Upper lobe of left lung (tissue), 6 donors: Measurements from ENCODE around the gene COL17A1. TPM values are rescaled to one million over a fixed set of nuclear protein-coding genes. Genes with fewer than 3 reads are reported as not detected.

Experiments
- ATAC-seq, 2 donors: fragments of 200-7000 bp; cut with Tn5 transposase; one replicate each; pipeline ENCODE4 v1.9.1; 2022; ENCODE audit warnings: mild to moderate bottlenecking in 2 of 2, moderate library complexity in 2 of 2; ENCODE audit not compliant: low FRiP score in 2 of 2
- DNase-seq, 2 donors: peaks; one replicate each; pipeline ENCODE4 v3.0.0-alpha.2; 2019 to 2020
- H3K27ac ChIP-seq, 4 donors: fragments of 200-600 bp; sonication (generic); one replicate each; pipeline ENCODE4 v1.5.1; 2016 to 2019
- H3K27me3 ChIP-seq, 4 donors: fragments of 200-600 bp; sonication (generic); one replicate each; pipeline ENCODE4 v1.5.1; 2017 to 2019
- H3K36me3 ChIP-seq, 4 donors: fragments of 200-600 bp; sonication (generic); one replicate each; pipeline ENCODE4 v1.5.1; 2016 to 2019
- H3K4me1 ChIP-seq, 4 donors: fragments of 200-600 bp; sonication (generic); one replicate each; pipeline ENCODE4 v1.5.1; 2018 to 2019
- H3K4me3 ChIP-seq, 4 donors: fragments of 200-600 bp; sonication (generic); one replicate each; pipeline ENCODE4 v1.5.1; 2017 to 2019; ENCODE audit warnings: mild to moderate bottlenecking in 2 of 4, moderate library complexity in 1 of 4
- H3K9me3 ChIP-seq, 4 donors: fragments of 200-600 bp; sonication (generic); one replicate each; pipeline ENCODE4 v1.5.1; 2018 to 2019
- EP300 ChIP-seq, 4 donors: sonication (generic); formaldehyde crosslinking; IDR thresholded peaks; one replicate each; pipeline ENCODE4 v1.5.1; 2017; ENCODE audit warnings: antibody characterized with exemption in 4 of 4, control low read depth in 2 of 4
- POLR2A ChIP-seq, 4 donors: fragments of 450-650 bp; IDR thresholded peaks; one replicate each; pipeline ENCODE4 v1.5.1; 2016 to 2017; ENCODE audit warnings: antibody characterized with exemption in 4 of 4, mild to moderate bottlenecking in 2 of 4
- POLR2AphosphoS5 ChIP-seq, 2 donors: sonication (generic); formaldehyde crosslinking; IDR thresholded peaks; one replicate each; pipeline ENCODE4 v1.5.1; 2017; ENCODE audit warnings: antibody characterized with exemption in 2 of 2
- WGBS, 2 donors: methylation state at CpG; one replicate each; pipeline ENCODE4 v1.1.5; 2017 to 2018; 5-methylcytosine and 5-hydroxymethylcytosine counted together
- total RNA-seq, 6 donors: library from RNA; depleted of rRNA in 4 of 6; stranded (reverse); fragments of >200 nt in 4 of 6; gene quantifications; one replicate each; pipeline versions ENCODE4 v1.1.0 to v1.2.1, GENCODE V29; 2016 to 2021
- TF ChIP-seq, protein P1 (sequence below), 6 experiments: fragments of 450-650 bp in 4 of 6; fragments of 200-600 bp in 2 of 6; sonication (generic) in 2 of 6; IDR thresholded peaks; one replicate each; pipeline ENCODE4 v1.5.1; 2016 to 2019; ENCODE audit warnings: antibody characterized with exemption in 6 of 6
- donor health status: DM: no; HTN: no; CAD: no; lungs with moderate emphysema.
- donor health status: DM: no; HTN: yes; CAD: no; lungs with severe emphysema.

The COL17A1 gene
- total RNA-seq, 6 donors from 2014 or later, result 1.0 to 2.0 (median 1.6) TPM

DNA sequence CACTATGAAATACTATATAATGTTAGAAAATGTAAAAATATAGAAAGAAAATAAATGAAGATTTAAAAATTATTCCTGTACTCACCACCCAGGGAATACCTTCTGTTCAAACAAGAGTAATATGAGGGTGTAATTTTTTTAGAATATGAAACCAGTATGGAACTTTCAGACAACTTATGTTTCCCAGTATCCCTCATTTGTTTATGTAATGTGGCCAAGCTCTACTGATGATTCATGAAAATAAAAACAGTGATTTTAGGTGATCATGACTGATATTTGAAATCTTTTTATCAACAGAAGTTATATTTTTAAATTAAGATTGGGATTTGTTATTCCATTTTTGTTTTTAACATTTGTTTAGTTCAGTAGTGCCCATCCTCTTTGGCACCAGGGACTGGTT lies 100.0 kb downstream of the COL17A1 start:
- TF ChIP-seq, protein P1, sequence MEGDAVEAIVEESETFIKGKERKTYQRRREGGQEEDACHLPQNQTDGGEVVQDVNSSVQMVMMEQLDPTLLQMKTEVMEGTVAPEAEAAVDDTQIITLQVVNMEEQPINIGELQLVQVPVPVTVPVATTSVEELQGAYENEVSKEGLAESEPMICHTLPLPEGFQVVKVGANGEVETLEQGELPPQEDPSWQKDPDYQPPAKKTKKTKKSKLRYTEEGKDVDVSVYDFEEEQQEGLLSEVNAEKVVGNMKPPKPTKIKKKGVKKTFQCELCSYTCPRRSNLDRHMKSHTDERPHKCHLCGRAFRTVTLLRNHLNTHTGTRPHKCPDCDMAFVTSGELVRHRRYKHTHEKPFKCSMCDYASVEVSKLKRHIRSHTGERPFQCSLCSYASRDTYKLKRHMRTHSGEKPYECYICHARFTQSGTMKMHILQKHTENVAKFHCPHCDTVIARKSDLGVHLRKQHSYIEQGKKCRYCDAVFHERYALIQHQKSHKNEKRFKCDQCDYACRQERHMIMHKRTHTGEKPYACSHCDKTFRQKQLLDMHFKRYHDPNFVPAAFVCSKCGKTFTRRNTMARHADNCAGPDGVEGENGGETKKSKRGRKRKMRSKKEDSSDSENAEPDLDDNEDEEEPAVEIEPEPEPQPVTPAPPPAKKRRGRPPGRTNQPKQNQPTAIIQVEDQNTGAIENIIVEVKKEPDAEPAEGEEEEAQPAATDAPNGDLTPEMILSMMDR (IDR thresholded peaks at IDR 0.05), result no peak
- TF ChIP-seq POLR2AphosphoS5 (IDR thresholded peaks at IDR 0.05) (no peak), EP300 (IDR thresholded peaks at IDR 0.05) (no peak), POLR2A (IDR thresholded peaks at IDR 0.05) (no peak)
- DNase-seq, result no peak
- Histone ChIP-seq H3K4me3 (no peak overlapping the region), H3K9me3 (no peaks in the 10 kb centered on the region), H3K27me3 (no peaks in the 10 kb centered on the region), H3K4me1 (peaks cover 27 to 63% (median 48%) of the 10 kb centered on the region in 4 donors), H3K36me3 (no peaks in the 10 kb centered on the region), H3K27ac (no peak overlapping the region)
- no peak for ATAC-seq

- H3K27ac ChIP-seq, result peak overlapping the region in 3 of 4 donors; percentile 12 to 61 (median 61)
- H3K9me3 ChIP-seq, result no peaks in the 10 kb centered on the region
- DNase-seq (no peak), ATAC-seq (peak in 1 of 2 donors; percentile 21)
- no peak overlapping the region for H3K4me3 ChIP-seq
- TF ChIP-seq, protein P1 (IDR thresholded peaks at IDR 0.05), result no peak
- H3K36me3 ChIP-seq, result no peaks in the 10 kb centered on the region
- 27 to 41% methylated on average over 4 of the region's 4 CpGs for WGBS, 2 donors
- no peaks in the 10 kb centered on the region for H3K27me3 ChIP-seq
- peaks cover 23 to 57% (median 41%) of the 10 kb centered on the region in 4 donors for H3K4me1 ChIP-seq
Observed at GRCh38 chr10:103983367-103983911, 102.2 kb downstream of the COL17A1 start.

DNA sequence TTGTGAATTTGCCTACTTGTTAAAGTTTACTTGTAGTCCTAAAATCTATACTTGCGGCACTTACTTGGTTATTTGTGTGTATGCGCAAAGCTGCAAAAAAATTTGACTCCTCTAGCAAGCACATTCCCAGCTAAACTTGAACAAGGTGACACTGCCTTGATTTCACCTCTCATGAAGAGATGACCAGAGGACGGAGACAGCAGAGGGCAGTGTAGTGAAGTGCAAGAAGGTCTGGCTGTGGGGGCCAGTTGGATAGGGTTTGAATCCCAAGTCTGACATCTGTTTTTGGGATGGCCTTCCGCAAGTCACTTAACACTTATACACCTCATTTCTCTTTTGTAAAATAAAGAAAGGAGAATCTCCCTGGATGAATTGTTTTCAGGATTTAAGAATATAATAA lies 103.0 kb downstream of the COL17A1 start:
- DNase-seq (no peak), ATAC-seq (no peak)
- Histone ChIP-seq H3K27ac (no peak overlapping the region), H3K4me1 (peaks cover 23 to 54% (median 36%) of the 10 kb centered on the region in 4 donors), H3K4me3 (no peak overlapping the region), H3K9me3 (no peaks in the 10 kb centered on the region), H3K27me3 (no peaks in the 10 kb centered on the region), H3K36me3 (no peaks in the 10 kb centered on the region)
- WGBS, 2 donors, result 94 to 95% methylated on average over 4 of the region's 4 CpGs
- no peak for TF ChIP-seq EP300 (IDR thresholded peaks at IDR 0.05)
- TF ChIP-seq, protein P1 (IDR thresholded peaks at IDR 0.05), result no peak
- no peak for TF ChIP-seq POLR2AphosphoS5 (IDR thresholded peaks at IDR 0.05)
- no peak for TF ChIP-seq POLR2A (IDR thresholded peaks at IDR 0.05)

Other genes starting within 250 kb of the COL17A1 start
- 10 to 100 TPM; 19.6 to 42.2 (median 30.8) TPM for gene SH3PXD2A, start 230.3 kb downstream of the COL17A1 start, total RNA-seq
- 10 to 100 TPM; 36.3 to 71.4 (median 53.4) TPM for gene STN1, start 167.7 kb downstream of the COL17A1 start, total RNA-seq
- 100 to 1,000 TPM in 1 of 6 donors, 10 to 100 TPM in 5; 38.7 to 103 (median 58.1) TPM for gene SLK, start 118.7 kb downstream of the COL17A1 start, total RNA-seq
- gene SFR1, start 36.3 kb upstream of the COL17A1 start, total RNA-seq, result 10 to 100 TPM in 1 of 6 donors, 1 to 10 TPM in 5; 3.1 to 11.9 (median 7.3) TPM
- 100 to 1,000 TPM in 1 of 6 donors, 10 to 100 TPM in 2, 1 to 10 TPM in 2, under 1 TPM in 1; 0.69 to 121 (median 10.0) TPM for gene CFAP43, start 146.5 kb upstream of the COL17A1 start, total RNA-seq
- 100 to 1,000 TPM in 3 of 6 donors, 10 to 100 TPM in 3; 30.4 to 147 (median 102) TPM for gene GSTO1, start 169.0 kb upstream of the COL17A1 start, total RNA-seq
- 10 to 100 TPM in 1 of 6 donors, 1 to 10 TPM in 5; 2.8 to 11.2 (median 7.8) TPM for gene GSTO2, start 183.3 kb upstream of the COL17A1 start, total RNA-seq